Mucosa of stomach (tissue), 1 donor: ENCODE data around the gene IBSP.

Experiments
- H3K27me3 ChIP-seq: one replicate; pipeline ENCODE4 v1.7.0; 2013; ENCODE audit warnings: mild to moderate bottlenecking, low read length; ENCODE audit not compliant: control insufficient read depth, insufficient read depth
- H3K36me3 ChIP-seq: one replicate; pipeline ENCODE4 v1.7.0; 2013; ENCODE audit warnings: low read length; ENCODE audit not compliant: control insufficient read depth, insufficient read depth
- H3K4me1 ChIP-seq: one replicate; pipeline ENCODE4 v1.7.0; 2013; ENCODE audit warnings: mild to moderate bottlenecking, low read length; ENCODE audit not compliant: control insufficient read depth, insufficient read depth
- H3K4me3 ChIP-seq: one replicate; pipeline ENCODE4 v1.7.0; 2013; ENCODE audit warnings: low read length
- H3K9ac ChIP-seq: one replicate; pipeline ENCODE4 v1.7.0; 2013; ENCODE audit warnings: mild to moderate bottlenecking, low read length, moderate library complexity
- H3K9me3 ChIP-seq: one replicate; pipeline ENCODE4 v1.7.0; 2013; ENCODE audit warnings: mild to moderate bottlenecking, low read length, moderate library complexity; ENCODE audit not compliant: control insufficient read depth
- donor health status: Pancreatic carcinoma.

IBSP gene

DNA sequence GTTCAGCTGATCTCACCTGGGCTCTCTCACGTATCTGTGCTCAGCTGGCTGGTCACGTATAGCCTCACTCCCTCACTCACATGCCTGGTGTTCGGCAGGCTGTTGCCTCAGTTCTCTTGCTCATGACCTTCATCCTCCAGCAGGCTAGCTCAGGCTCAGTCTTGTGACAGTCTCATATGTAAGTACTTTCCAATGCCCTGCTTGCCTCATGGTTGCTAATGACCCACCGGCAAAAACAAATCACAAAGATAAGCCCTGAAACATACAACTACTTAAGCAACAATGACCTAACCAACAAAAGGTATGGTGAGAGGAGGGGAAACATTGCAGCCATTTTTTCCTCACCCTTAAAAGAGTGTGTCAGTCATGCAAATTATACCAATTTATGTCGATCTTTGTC, 58.4 kb downstream of the IBSP start:
- Histone ChIP-seq H3K4me1 (no peaks in the 10 kb centered on the region), H3K36me3 (no peaks in the 10 kb centered on the region), H3K4me3 (no peak overlapping the region), H3K9ac (no peak overlapping the region), H3K9me3 (no peaks in the 10 kb centered on the region), H3K27me3 (peaks cover 3% of the 10 kb centered on the region)
